GM12872 (cell line): ENCODE measurements around the gene ENGASE.

ENCODE experiments used
- CTCF ChIP-seq: IDR thresholded peaks from 3 replicates; pipeline ENCODE4 v1.5.1; 2011; ENCODE audit warnings: low read depth, mild to moderate bottlenecking, low read length, moderate library complexity; ENCODE audit not compliant: insufficient read depth

The ENGASE gene

GRCh38 chr17:79107499-79108231 lies 33.0 kb downstream of the ENGASE start:
- no peak for TF ChIP-seq CTCF

- TF ChIP-seq CTCF = no peak
Measured at GRCh38 chr17:79108232-79108850, 33.7 kb downstream of the ENGASE start.

- no peak for TF ChIP-seq CTCF
Measured at GRCh38 chr17:79108870-79109269, 34.2 kb downstream of the ENGASE start.

- no peak for TF ChIP-seq CTCF
Measured at GRCh38 chr17:79109584-79109983, 35.0 kb downstream of the ENGASE start.

- no peak for TF ChIP-seq CTCF
Measured at GRCh38 chr17:79111097-79111496, 36.5 kb downstream of the ENGASE start.

GRCh38 chr17:79112471-79112870 lies 37.8 kb downstream of the ENGASE start:
- no peak for TF ChIP-seq CTCF

GRCh38 chr17:79113699-79114457 lies 39.3 kb downstream of the ENGASE start:
- no peak for TF ChIP-seq CTCF
